Lower leg skin (tissue), 4 donors: ENCODE results near the gene CYSTM1. TPM values are rescaled to one million over a fixed set of nuclear protein-coding genes. Genes with fewer than 3 reads are reported as not detected.

Experiments
- DNase-seq, 2 donors: peaks; one replicate each; pipeline ENCODE4 v3.0.0-alpha.2; 2019; ENCODE audit warnings: low spot score in 2 of 2
- H3K4me3 ChIP-seq: fragments of 200-600 bp; sonication (generic); 2 replicates; pipeline ENCODE4 v1.5.1; 2017; ENCODE audit warnings: mild to moderate bottlenecking, low read depth; ENCODE audit not compliant: poor library complexity, severe bottlenecking
- POLR2A ChIP-seq, 2 donors: fragments of 450-650 bp; IDR thresholded peaks; one replicate each; pipeline ENCODE4 v1.6.1; 2016 to 2017; ENCODE audit warnings: antibody characterized with exemption in 2 of 2, mild to moderate bottlenecking in 1 of 2, moderate library complexity in 1 of 2
- WGBS, 2 donors: methylation state at CpG; one replicate each; pipeline ENCODE4 v1.1.5; 2018; 5-methylcytosine and 5-hydroxymethylcytosine counted together
- intact Hi-C: fragments of 100-400 bp; cut with DNase I; formaldehyde crosslinking; loops from one replicate; pipeline ENCODE4 v1.15.0; 2023; ENCODE audit warnings: low total_unique reads
- total RNA-seq, 4 donors: library from RNA; depleted of rRNA; stranded (reverse); fragments of >200 nt; gene quantifications; one replicate each; pipeline ENCODE4 v1.1.0, GENCODE V29; 2016
- TF ChIP-seq, protein P1 (sequence below), 3 donors: fragments of 450-650 bp; IDR thresholded peaks; one replicate each; pipeline ENCODE4 v1.5.1; 2016; ENCODE audit warnings: antibody characterized with exemption in 3 of 3, mild to moderate bottlenecking in 3 of 3, moderate library complexity in 2 of 3

CYSTM1 gene
- total RNA-seq, 4 donors from 2014 or later = 12.9 to 53.6 (median 33.0) TPM

DNA sequence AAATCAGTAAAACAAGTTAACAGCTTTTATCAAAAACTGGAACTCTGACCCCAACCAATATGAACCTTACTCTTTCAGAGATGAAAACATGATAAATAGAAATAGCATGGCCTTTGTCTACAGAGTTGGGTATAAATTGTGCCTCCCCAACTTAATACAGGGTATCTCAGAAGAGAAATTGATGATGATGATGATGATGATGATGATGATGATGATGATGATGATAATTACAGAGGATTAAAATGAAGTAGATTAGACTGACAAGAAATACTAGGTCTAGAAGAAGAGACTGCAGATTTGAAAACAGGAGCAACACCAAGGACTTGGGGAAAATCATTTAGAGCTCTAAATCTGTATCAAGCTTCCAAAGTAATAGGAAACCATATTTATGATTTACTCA lies 100.8 kb downstream of the CYSTM1 start:
- intact Hi-C loops = no loop called here
- no peak overlapping the region for H3K4me3 ChIP-seq
- DNase-seq = no peak
- TF ChIP-seq POLR2A (IDR thresholded peaks at IDR 0.05) = no peak
- TF ChIP-seq, protein P1, sequence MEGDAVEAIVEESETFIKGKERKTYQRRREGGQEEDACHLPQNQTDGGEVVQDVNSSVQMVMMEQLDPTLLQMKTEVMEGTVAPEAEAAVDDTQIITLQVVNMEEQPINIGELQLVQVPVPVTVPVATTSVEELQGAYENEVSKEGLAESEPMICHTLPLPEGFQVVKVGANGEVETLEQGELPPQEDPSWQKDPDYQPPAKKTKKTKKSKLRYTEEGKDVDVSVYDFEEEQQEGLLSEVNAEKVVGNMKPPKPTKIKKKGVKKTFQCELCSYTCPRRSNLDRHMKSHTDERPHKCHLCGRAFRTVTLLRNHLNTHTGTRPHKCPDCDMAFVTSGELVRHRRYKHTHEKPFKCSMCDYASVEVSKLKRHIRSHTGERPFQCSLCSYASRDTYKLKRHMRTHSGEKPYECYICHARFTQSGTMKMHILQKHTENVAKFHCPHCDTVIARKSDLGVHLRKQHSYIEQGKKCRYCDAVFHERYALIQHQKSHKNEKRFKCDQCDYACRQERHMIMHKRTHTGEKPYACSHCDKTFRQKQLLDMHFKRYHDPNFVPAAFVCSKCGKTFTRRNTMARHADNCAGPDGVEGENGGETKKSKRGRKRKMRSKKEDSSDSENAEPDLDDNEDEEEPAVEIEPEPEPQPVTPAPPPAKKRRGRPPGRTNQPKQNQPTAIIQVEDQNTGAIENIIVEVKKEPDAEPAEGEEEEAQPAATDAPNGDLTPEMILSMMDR (IDR thresholded peaks at IDR 0.05) = no peak

DNA sequence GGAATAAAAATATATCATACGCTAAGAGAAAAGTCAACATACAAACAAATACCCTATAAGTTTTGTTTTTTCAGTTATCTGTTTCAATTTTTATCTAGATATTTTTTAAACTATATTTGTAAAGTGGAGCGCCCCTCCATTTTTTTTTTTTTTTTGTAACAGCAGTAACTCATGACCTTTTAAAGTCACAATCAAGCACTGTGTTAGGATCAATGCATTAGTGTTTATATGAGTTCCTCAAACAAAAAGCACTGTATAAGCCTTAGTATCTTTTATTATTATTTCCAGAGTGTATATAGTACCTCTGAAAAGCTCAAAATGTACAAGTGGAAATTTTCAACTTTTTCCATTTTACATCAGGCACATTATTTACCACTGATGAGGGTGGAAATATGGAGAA lies 107.3 kb downstream of the CYSTM1 start:
- no peak for DNase-seq
- WGBS, 2 donors = 89 to 94% methylated on average over 2 of the region's 2 CpGs
- H3K4me3 ChIP-seq = no peak overlapping the region
- intact Hi-C loops = no loop called here
- TF ChIP-seq, protein P1 (IDR thresholded peaks at IDR 0.05) = no peak

DNA sequence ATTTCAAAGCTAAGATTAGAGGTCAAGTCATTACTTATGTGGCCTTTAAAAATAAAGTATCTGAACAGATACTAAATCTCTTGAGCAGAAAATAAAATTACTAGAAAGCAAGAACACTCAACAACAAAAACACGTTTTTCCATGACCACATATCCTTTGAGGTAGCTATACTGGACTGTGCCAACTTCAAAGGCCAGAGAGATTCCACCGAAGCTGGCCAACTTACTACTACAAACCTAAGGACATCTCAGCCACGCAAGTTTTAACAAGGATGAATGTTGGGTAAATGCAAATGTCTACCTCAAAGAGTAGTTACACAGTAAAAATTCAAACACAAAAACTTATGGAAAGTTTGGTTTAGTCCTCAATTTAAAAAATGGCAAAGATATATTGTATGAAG lies 109.0 kb downstream of the CYSTM1 start:
- 92 to 95% methylated on average over 3 of the region's 3 CpGs for WGBS, 2 donors
- H3K4me3 ChIP-seq = no peak overlapping the region
- no peak for DNase-seq
- TF ChIP-seq, protein P1 (IDR thresholded peaks at IDR 0.05) = no peak
- TF ChIP-seq POLR2A (IDR thresholded peaks at IDR 0.05) = no peak
- intact Hi-C loops = no loop called here

DNA sequence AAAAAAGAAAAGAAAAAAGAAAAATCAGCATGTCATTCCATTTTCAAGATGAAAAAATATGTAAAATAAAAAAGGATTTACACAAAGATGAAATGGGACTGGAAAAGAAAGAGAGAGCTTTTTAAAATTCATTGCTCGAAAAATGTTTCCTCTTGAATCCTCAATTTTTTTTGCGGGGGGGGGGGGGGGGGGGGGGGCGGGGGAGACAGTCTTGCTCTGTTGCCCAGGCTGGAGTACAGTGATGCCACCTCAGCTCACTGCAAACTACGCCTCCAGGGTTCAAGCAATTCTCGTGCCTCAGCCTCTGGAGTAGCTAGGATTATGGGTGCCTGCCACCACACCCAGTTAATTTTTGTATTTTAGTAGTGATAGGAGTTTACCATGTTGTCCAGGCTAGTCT lies 111.4 kb downstream of the CYSTM1 start:
- intact Hi-C loops = no loop called here
- no peak for TF ChIP-seq POLR2A (IDR thresholded peaks at IDR 0.05)
- TF ChIP-seq, protein P1 (IDR thresholded peaks at IDR 0.05) = no peak
- DNase-seq = no peak
- WGBS, 2 donors = 74 to 84% methylated on average over 4 to 5 of the region's 5 CpGs
- H3K4me3 ChIP-seq = no peak overlapping the region

DNA sequence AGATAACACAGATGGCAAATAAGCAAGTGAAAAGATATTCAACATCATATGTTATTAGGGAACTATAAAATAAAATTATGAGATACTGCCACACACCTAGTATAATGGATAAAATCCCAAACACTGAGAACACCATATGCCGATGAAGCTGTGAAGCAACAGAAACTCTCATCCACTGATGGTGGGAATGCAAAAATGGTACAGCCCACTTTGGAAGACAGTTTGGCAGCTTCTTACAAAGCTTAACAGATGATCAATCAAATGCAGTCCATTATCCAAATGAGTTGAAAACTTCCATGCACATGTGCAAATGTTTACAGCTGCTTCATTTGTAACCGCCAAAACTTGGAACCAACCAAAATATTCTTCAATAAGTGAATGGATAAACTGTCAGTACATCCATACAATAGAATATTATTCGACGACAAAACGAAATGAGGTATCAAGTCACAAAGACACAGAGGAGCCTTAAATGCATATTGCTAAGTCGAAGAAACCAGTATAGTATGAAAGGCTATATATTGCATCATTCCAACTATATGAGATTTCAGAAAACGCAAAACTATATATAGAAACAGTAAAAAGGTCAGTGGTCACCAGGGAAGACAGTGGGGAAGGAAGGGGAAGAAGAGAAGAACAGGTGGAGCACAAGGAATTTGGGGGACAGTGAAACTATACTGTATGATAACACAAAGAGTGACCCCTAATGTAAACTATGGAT lies 113.0 kb downstream of the CYSTM1 start:
- no peak for TF ChIP-seq POLR2A (IDR thresholded peaks at IDR 0.05)
- TF ChIP-seq, protein P1 (IDR thresholded peaks at IDR 0.05) = no peak
- WGBS, 2 donors = 74 to 76% methylated on average over 7 of the region's 7 CpGs
- intact Hi-C loops = no loop called here
- H3K4me3 ChIP-seq = no peak overlapping the region
- no peak for DNase-seq
